ENCODE measurements around the gene ARF1. TPM values are rescaled to one million over a fixed set of nuclear protein-coding genes. Genes with fewer than 3 reads are reported as not detected.

Gene ARF1
- total and polyA plus RNA-seq, 10 of the 15 experiments (the other 5 are each of a cell fraction or from before 2014, with no cell fraction given): 48.4 to 508 (median 283) TPM

- Histone ChIP-seq H3K4me1 (ENCODE audit: control insufficient read depth, insufficient read depth, low read length) (peaks cover 12% of the 10 kb centered on the region), H3K4me3 (peak within 1 kb of the TSS; percentile 87), H3K27ac (ENCODE audit: control insufficient read depth, insufficient read depth) (peak within 1 kb of the TSS; percentile 69), H3K9ac (ENCODE audit: control insufficient read depth, insufficient read depth, low read length) (peak within 1 kb of the TSS; percentile 75), H3K36me3 (ENCODE audit: control insufficient read depth in 2 of 2, insufficient read depth in 2 of 2, low read length in 1 of 2) (peaks cover 7 to 24% of the 10 kb centered on the region in 2 experiments; a peak in 3 of 4 replicates), H4K20me1 (ENCODE audit: control insufficient read depth, insufficient read depth) (no peaks in the 10 kb centered on the region), H3K79me2 (ENCODE audit: control insufficient read depth, insufficient read depth, low read length) (peaks cover 15% of the 10 kb centered on the region), H3K4me2 (ENCODE audit: control insufficient read depth, insufficient read depth) (peak within 1 kb of the TSS; percentile 66), H3K9me3 (replicated peaks; ENCODE audit: control insufficient read depth, insufficient read depth, low read length) (no peaks in the 10 kb centered on the region), H3K27me3 (replicated peaks in 1 of 2; ENCODE audit: control insufficient read depth in 2 of 2, insufficient read depth in 2 of 2, low read length in 1 of 2) (no peaks in the 10 kb centered on the region), H2AFZ (ENCODE audit: control insufficient read depth, low read depth, low read length) (peak within 1 kb of the TSS; percentile 95)
- intact Hi-C loops (cut with micrococcal nuclease; ENCODE audit: unreplicated experiment) (loop anchor here (2.0 kb wide), 1 partner anchor 18 kb away; no protein-coding TSS in a partner anchor), in situ Hi-C loops (cut with MboI) (no loop called here)
- POLR2A ChIA-PET: interaction anchor here (1.9 kb wide), 1 partner anchor 62 kb away, joined by 4 read pairs; the partner anchor contains the start of gene IBA57
- FAIRE-seq (no peak), DNase-seq (ENCODE audit: low read depth, low spot score) (peak; percentile 66), ATAC-seq (peak; percentile 87)
- SMC1A ChIA-PET (ENCODE audit: uncharacterized antibody, unreplicated experiment): no interaction called here
- WGBS (ENCODE audit: insufficient coverage, insufficient replicate concordance, low lambda C conversion rate, missing lambda C conversion rate): under 1% methylated on average over 85 of the region's 104 CpGs
- BruUV-seq (replicated peaks): TSS peak; percentile 48
- RAD21 ChIA-PET (ENCODE audit: unreplicated experiment): no interaction called here
- CTCF ChIA-PET: interaction anchor here (0.6 to 1.0 kb wide), 2 partner anchors 8 to 28 kb away, joined by 3 to 4 read pairs; no protein-coding TSS in a partner anchor
- TF ChIP-seq MYC (IDR thresholded peaks at IDR 0.05; ENCODE audit: insufficient read depth, insufficient read length, insufficient replicate concordance, low read length, severe bottlenecking) (peak; percentile 85), SIX5 (IDR thresholded peaks at IDR 0.05; ENCODE audit: low read depth, low read length, severe bottlenecking) (peak; percentile 23), ZNF274 (IDR thresholded peaks at IDR 0.05; ENCODE audit: insufficient read depth, insufficient read length) (no peak), NKRF (conservative IDR thresholded peaks at IDR 0.05) (peak; percentile 88), NBN (IDR thresholded peaks at IDR 0.05) (peak; percentile 95), HCFC1 (IDR thresholded peaks at IDR 0.05; ENCODE audit: low read length) (peak; percentile 74), ZZZ3 (IDR thresholded peaks at IDR 0.05; ENCODE audit: control insufficient read depth, insufficient read length, low read depth) (no peak), DPF2 (IDR thresholded peaks at IDR 0.05) (peak; percentile 74; the same call in 1 of the 2 replicates), BACH1 (IDR thresholded peaks at IDR 0.05; ENCODE audit: borderline replicate concordance) (peak; percentile 65; the same call in 1 of the 2 replicates), NR2C1 (IDR thresholded peaks at IDR 0.05) (peak; percentile 85), TCF12 (IDR thresholded peaks at IDR 0.05; ENCODE audit: low read depth, low read length) (no peak), MAX (IDR thresholded peaks at IDR 0.05; ENCODE audit: low read depth, low read length) (peak; percentile 51; the same call in 1 of the 2 replicates), FOXM1 (IDR thresholded peaks at IDR 0.05; ENCODE audit: low read depth, low read length) (no peak), SMARCA5 (IDR thresholded peaks at IDR 0.05) (peak; percentile 52; the same call in 1 of the 2 replicates), RUNX3 (IDR thresholded peaks at IDR 0.05; ENCODE audit: low read length) (peak; percentile 49), RELA (IDR thresholded peaks at IDR 0.05; ENCODE audit: borderline replicate concordance, partially characterized antibody) (peak; percentile 78)
- TF ChIP-seq, protein P1, sequence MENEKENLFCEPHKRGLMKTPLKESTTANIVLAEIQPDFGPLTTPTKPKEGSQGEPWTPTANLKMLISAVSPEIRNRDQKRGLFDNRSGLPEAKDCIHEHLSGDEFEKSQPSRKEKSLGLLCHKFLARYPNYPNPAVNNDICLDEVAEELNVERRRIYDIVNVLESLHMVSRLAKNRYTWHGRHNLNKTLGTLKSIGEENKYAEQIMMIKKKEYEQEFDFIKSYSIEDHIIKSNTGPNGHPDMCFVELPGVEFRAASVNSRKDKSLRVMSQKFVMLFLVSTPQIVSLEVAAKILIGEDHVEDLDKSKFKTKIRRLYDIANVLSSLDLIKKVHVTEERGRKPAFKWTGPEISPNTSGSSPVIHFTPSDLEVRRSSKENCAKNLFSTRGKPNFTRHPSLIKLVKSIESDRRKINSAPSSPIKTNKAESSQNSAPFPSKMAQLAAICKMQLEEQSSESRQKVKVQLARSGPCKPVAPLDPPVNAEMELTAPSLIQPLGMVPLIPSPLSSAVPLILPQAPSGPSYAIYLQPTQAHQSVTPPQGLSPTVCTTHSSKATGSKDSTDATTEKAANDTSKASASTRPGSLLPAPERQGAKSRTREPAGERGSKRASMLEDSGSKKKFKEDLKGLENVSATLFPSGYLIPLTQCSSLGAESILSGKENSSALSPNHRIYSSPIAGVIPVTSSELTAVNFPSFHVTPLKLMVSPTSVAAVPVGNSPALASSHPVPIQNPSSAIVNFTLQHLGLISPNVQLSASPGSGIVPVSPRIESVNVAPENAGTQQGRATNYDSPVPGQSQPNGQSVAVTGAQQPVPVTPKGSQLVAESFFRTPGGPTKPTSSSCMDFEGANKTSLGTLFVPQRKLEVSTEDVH (IDR thresholded peaks at IDR 0.05; ENCODE audit: low read depth, partially characterized antibody): no peak
- TF ChIP-seq, protein P2, sequence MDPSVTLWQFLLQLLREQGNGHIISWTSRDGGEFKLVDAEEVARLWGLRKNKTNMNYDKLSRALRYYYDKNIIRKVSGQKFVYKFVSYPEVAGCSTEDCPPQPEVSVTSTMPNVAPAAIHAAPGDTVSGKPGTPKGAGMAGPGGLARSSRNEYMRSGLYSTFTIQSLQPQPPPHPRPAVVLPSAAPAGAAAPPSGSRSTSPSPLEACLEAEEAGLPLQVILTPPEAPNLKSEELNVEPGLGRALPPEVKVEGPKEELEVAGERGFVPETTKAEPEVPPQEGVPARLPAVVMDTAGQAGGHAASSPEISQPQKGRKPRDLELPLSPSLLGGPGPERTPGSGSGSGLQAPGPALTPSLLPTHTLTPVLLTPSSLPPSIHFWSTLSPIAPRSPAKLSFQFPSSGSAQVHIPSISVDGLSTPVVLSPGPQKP (IDR thresholded peaks at IDR 0.05; ENCODE audit: low read depth, low read length): no peak
These were observed 20.5 kb downstream of the ARF1 start, which contains the start of gene C1orf35 for GRCh38 chr1:228102791-228103620. Gene C1orf35 (minus strand): TSS chr1:228103325. CDS start chr1:228103227, 98 bp downstream.

Measured in GM12878 (cell line).